HL-60 (cell line): ENCODE data around the gene PAPPA.

Experiments
- DNase-seq, 2 experiments: peaks; one replicate each; pipeline ENCODE4 v3.0.0-alpha.2; 2010 to 2020; ENCODE audit warnings: low read depth in 1 of 2, low spot score in 1 of 2
- H3K27ac ChIP-seq: fragments of 250-450 bp; sonication (Bioruptor Pico); replicated peaks from 2 replicates; pipeline ENCODE4 v1.5.1; 2020; ENCODE audit warnings: mild to moderate bottlenecking, moderate library complexity
- H3K27me3 ChIP-seq: fragments of 250-450 bp; sonication (Bioruptor Pico); 2 replicates; pipeline ENCODE4 v1.5.1; 2021; ENCODE audit warnings: mild to moderate bottlenecking, moderate library complexity; ENCODE audit not compliant: insufficient read depth, poor library complexity, severe bottlenecking
- H3K4me3 ChIP-seq: replicated peaks from 2 replicates; pipeline ENCODE4 v1.5.1; 2011; ENCODE audit warnings: mild to moderate bottlenecking, control low read depth, low read length; ENCODE audit not compliant: insufficient read depth
- CTCF ChIP-seq: IDR thresholded peaks from one replicate; pipeline ENCODE4 v1.5.1; 2011; ENCODE audit warnings: low read length, control low read depth, inconsistent platforms; ENCODE audit not compliant: insufficient read depth
- GABPA ChIP-seq: IDR thresholded peaks from 2 replicates; pipeline ENCODE4 v1.6.1; 2012; ENCODE audit warnings: low read depth
- POLR2AphosphoS5 ChIP-seq: IDR thresholded peaks from 2 replicates; pipeline ENCODE4 v1.6.1; 2012; ENCODE audit warnings: low read depth
- REST ChIP-seq: IDR thresholded peaks from 2 replicates; pipeline ENCODE4 v1.6.1; 2012; ENCODE audit warnings: low read depth; ENCODE audit not compliant: insufficient replicate concordance
- SPI1 ChIP-seq: IDR thresholded peaks from 2 replicates; pipeline ENCODE4 v1.6.1; 2012; ENCODE audit warnings: low read depth, mild to moderate bottlenecking, borderline replicate concordance

Gene PAPPA

GRCh38 chr9:116416421-116416820 lies 262.8 kb downstream of the PAPPA start:
- TF ChIP-seq POLR2AphosphoS5 = no peak
- TF ChIP-seq REST = no peak
- TF ChIP-seq GABPA = no peak
- no peak for TF ChIP-seq CTCF
- TF ChIP-seq SPI1 = no peak
- Histone ChIP-seq H3K27me3 (no peaks in the 10 kb centered on the region), H3K4me3 (no peak overlapping the region), H3K27ac (no peak overlapping the region)
- no peak for DNase-seq

GRCh38 chr9:116417464-116417863 lies 263.9 kb downstream of the PAPPA start:
- DNase-seq = no peak
- H3K27ac ChIP-seq = no peak overlapping the region
- TF ChIP-seq REST (no peak), CTCF (no peak), GABPA (no peak)
- H3K27me3 ChIP-seq = no peaks in the 10 kb centered on the region
- no peak overlapping the region for H3K4me3 ChIP-seq

- Histone ChIP-seq H3K27ac (no peak overlapping the region), H3K4me3 (no peak overlapping the region), H3K27me3 (no peaks in the 10 kb centered on the region)
- no peak for TF ChIP-seq SPI1
- no peak for TF ChIP-seq GABPA
- no peak for TF ChIP-seq REST
- no peak for TF ChIP-seq CTCF
- TF ChIP-seq POLR2AphosphoS5 = no peak
- DNase-seq = no peak
Measured at GRCh38 chr9:116419181-116419580, 265.6 kb downstream of the PAPPA start.
